ENCODE measurements around the gene C2.
"Not testable (repeated sequence)": the region's sequence is repeated elsewhere in the genome, so short reads cannot be mapped to it uniquely, and the experiment has no call there.

Gene C2

DNA sequence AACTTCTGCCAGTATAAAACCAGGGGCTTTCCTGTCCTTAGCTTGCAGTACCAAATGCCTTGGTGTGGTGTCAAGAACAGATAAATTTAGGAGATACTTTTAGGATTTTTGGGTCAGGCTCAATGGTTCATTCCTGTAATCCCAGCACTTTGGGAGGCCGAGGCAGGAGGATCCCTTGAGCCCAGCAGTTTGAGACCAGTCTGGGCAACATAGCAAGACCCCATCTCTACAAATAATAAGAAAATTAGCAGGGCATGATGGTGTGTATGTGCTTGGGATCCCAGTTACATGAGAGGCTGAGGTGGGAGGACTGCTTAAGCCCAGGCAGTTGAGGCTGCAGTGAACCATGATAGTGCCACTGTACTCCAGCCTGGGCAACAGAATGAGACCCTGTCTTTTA is 22.5 kb upstream of the C2 start:
- no peak for DNase-seq (ENCODE audit: low read depth)
- H3K4me3 ChIP-seq (ENCODE audit: low read depth, low read length) = no peak overlapping the region
- TF ChIP-seq, protein P1, sequence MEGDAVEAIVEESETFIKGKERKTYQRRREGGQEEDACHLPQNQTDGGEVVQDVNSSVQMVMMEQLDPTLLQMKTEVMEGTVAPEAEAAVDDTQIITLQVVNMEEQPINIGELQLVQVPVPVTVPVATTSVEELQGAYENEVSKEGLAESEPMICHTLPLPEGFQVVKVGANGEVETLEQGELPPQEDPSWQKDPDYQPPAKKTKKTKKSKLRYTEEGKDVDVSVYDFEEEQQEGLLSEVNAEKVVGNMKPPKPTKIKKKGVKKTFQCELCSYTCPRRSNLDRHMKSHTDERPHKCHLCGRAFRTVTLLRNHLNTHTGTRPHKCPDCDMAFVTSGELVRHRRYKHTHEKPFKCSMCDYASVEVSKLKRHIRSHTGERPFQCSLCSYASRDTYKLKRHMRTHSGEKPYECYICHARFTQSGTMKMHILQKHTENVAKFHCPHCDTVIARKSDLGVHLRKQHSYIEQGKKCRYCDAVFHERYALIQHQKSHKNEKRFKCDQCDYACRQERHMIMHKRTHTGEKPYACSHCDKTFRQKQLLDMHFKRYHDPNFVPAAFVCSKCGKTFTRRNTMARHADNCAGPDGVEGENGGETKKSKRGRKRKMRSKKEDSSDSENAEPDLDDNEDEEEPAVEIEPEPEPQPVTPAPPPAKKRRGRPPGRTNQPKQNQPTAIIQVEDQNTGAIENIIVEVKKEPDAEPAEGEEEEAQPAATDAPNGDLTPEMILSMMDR (IDR thresholded peaks at IDR 0.05; ENCODE audit: low read depth, low read length) = no peak
- TF ChIP-seq MAX (IDR thresholded peaks at IDR 0.05; ENCODE audit: low read depth, low read length) (no peak), MYC (IDR thresholded peaks at IDR 0.05; ENCODE audit: low read depth, low read length) (no peak), POLR2A (IDR thresholded peaks at IDR 0.05; ENCODE audit: extremely low read depth, insufficient read length) (no peak)

- DNase-seq (ENCODE audit: low read depth) = no peak
- no peak for TF ChIP-seq MAX (IDR thresholded peaks at IDR 0.05; ENCODE audit: low read depth, low read length)
- no peak for TF ChIP-seq POLR2A (IDR thresholded peaks at IDR 0.05; ENCODE audit: extremely low read depth, insufficient read length)
- TF ChIP-seq MYC (IDR thresholded peaks at IDR 0.05; ENCODE audit: low read depth, low read length) = no peak
- TF ChIP-seq, protein P1 (IDR thresholded peaks at IDR 0.05; ENCODE audit: low read depth, low read length) = no peak
- no peak overlapping the region for H3K4me3 ChIP-seq (ENCODE audit: low read depth, low read length)
Measured at GRCh38 chr6:31906122-31906521, 21.4 kb upstream of the C2 start.

DNA sequence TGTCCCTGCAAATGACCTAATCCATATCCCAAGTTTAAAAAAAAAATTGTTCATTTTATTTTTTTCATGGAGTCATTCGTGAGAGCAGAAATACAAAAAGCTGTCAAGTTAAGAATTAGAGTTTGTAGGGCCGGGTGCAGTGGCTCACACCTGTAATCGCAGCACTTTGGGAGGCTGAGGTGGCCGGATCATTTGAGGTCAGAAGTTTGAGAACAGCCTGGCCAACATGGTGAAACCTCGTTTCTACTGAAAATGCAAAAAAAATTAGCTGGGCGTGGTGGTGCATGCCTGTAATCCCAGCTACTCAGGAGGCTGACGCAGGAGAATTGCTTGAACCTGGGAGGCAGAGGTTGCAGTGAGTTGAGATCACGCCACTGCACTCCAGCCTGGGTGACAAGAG is 20.8 kb upstream of the C2 start:
- not testable (repeated sequence) for H3K4me3 ChIP-seq (ENCODE audit: low read depth, low read length); DNase-seq (ENCODE audit: low read depth)

GRCh38 chr6:31907158-31907813 is 20.2 kb upstream of the C2 start:
- peak; percentile 99 for DNase-seq (ENCODE audit: low read depth)
- no peak overlapping the region for H3K4me3 ChIP-seq (ENCODE audit: low read depth, low read length)
- 0 out of 2 replicates have a peak, but pooled peaks have one; percentile 28 for TF ChIP-seq MYC (IDR thresholded peaks at IDR 0.05; ENCODE audit: low read depth, low read length)
- TF ChIP-seq MAX (IDR thresholded peaks at IDR 0.05; ENCODE audit: low read depth, low read length) = no peak
- no peak for TF ChIP-seq POLR2A (IDR thresholded peaks at IDR 0.05; ENCODE audit: extremely low read depth, insufficient read length)
- TF ChIP-seq, protein P1 (IDR thresholded peaks at IDR 0.05; ENCODE audit: low read depth, low read length) = no peak

DNA sequence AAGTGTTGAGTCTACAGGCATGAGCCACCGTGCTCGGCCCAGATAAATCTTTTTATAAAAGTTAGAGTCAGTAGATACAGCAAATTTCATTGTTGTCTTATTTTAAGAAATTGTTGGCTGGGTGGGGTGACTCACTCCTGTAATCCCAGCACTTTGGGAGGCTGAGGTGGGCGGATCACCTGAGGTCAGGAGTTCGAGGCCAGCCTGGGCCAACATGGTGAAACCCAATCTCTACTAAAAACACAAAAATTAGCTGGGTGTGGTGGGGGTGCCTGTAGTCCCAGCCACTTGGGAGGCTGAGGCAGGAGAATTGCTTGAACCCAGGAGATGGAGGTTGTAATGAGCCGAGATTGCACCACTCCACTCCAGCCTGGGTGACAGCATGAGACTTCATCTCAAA is 19.3 kb upstream of the C2 start:
- H3K4me3 ChIP-seq (ENCODE audit: low read depth, low read length); DNase-seq (ENCODE audit: low read depth): not testable (repeated sequence)

GRCh38 chr6:31908791-31909190 is 18.7 kb upstream of the C2 start:
- H3K4me3 ChIP-seq (ENCODE audit: low read depth, low read length) = no peak overlapping the region
- TF ChIP-seq, protein P1 (IDR thresholded peaks at IDR 0.05; ENCODE audit: low read depth, low read length) = no peak
- TF ChIP-seq MYC (IDR thresholded peaks at IDR 0.05; ENCODE audit: low read depth, low read length) (no peak), MAX (IDR thresholded peaks at IDR 0.05; ENCODE audit: low read depth, low read length) (no peak), POLR2A (IDR thresholded peaks at IDR 0.05; ENCODE audit: extremely low read depth, insufficient read length) (no peak)
- DNase-seq (ENCODE audit: low read depth) = no peak

- not testable (repeated sequence) for DNase-seq (ENCODE audit: low read depth); H3K4me3 ChIP-seq (ENCODE audit: low read depth, low read length)
Measured at GRCh38 chr6:31909298-31909697, 18.2 kb upstream of the C2 start.
